Kidney (tissue), 14 donors: ENCODE results near the gene NR2F1-AS1. TPM values are rescaled to one million over a fixed set of nuclear protein-coding genes. Genes with fewer than 3 reads are reported as not detected.

ENCODE experiments used
- DNase-seq, 5 donors: peaks; one replicate each; pipeline ENCODE4 v3.0.0-alpha.2; 2013 to 2020
- FAIRE-seq: peaks from 2 replicates; lab custom pipeline; 2012; peaks lifted over from hg19 to GRCh38; lab: Jason Lieb, UNC
- H3K27ac ChIP-seq, 2 donors: one replicate each; pipeline ENCODE4 v1.7.0; 2013; ENCODE audit warnings: low read depth in 2 of 2, low read length in 2 of 2, inconsistent platforms in 1 of 2
- H3K27me3 ChIP-seq: one replicate; pipeline ENCODE4 v1.7.1; 2013; ENCODE audit warnings: low read length, inconsistent platforms; ENCODE audit not compliant: control insufficient read depth, insufficient read depth
- H3K36me3 ChIP-seq, 3 donors: one replicate each; pipeline versions ENCODE4 v1.7.0 to v1.7.1; 2013; ENCODE audit warnings: low read length in 3 of 3, control low read depth in 1 of 3, inconsistent platforms in 1 of 3; ENCODE audit not compliant: insufficient read depth in 3 of 3, control insufficient read depth in 2 of 3
- H3K4me1 ChIP-seq, 3 donors: one replicate each; pipeline versions ENCODE4 v1.7.0 to v1.7.1; 2013; ENCODE audit warnings: low read length in 3 of 3, inconsistent platforms in 1 of 3, low read depth in 1 of 3; ENCODE audit not compliant: control insufficient read depth in 2 of 3, insufficient read depth in 2 of 3
- H3K4me3 ChIP-seq, 3 donors: one replicate each; pipeline versions ENCODE4 v1.7.0 to v1.8.1; 2013; ENCODE audit warnings: low read length in 3 of 3, control low read depth in 1 of 3, inconsistent platforms in 1 of 3
- H3K9ac ChIP-seq, 3 donors: one replicate each; pipeline versions ENCODE4 v1.7.0 to v1.7.1; 2013; ENCODE audit warnings: low read length in 3 of 3, control low read depth in 1 of 3, inconsistent platforms in 1 of 3
- H3K9me3 ChIP-seq, 3 donors: one replicate each; pipeline versions ENCODE4 v1.7.0 to v1.7.1; 2013; ENCODE audit warnings: low read length in 3 of 3, control low read depth in 1 of 3, inconsistent platforms in 1 of 3; ENCODE audit not compliant: control insufficient read depth in 2 of 3, insufficient read depth in 1 of 3
- intact Hi-C: fragments of 100-400 bp; cut with DNase I; formaldehyde crosslinking; loops from one replicate; pipeline ENCODE4 v1.11.1; 2022
- polyA plus RNA-seq: library from polyadenylated mRNA; stranded (reverse); fragments of 350-450 nt; fragmentation: Illumina TruSeq; extraction: RNeasy Lipid Tissue Mini Kit (QIAGEN cat#74804); gene quantifications from one replicate; pipeline ENCODE4 v1.2.3, GENCODE V29; 2014; ENCODE audit warnings: low read depth, low replicate concordance; ENCODE audit not compliant: insufficient read depth
- total RNA-seq: library from RNA; stranded (reverse); fragmentation: NEBNext Ultra II Directional; extraction: Animal tissue kit (Norgen Biotek cat#: 25700); gene quantifications from one replicate; pipeline ENCODE4 v1.2.1, GENCODE V29; 2021
- TF ChIP-seq, protein P1 (sequence below): IDR thresholded peaks from 3 replicates; pipeline ENCODE4 v1.5.1; 2012; ENCODE audit warnings: mild to moderate bottlenecking, moderate library complexity, borderline replicate concordance; ENCODE audit not compliant: insufficient read depth; ENCODE audit errors: extremely low read depth
- donor health status: control.
- donor health status: control.
- donor health status: control.
- donor health status: control.
- donor health status: control.
- donor health status: DM: yes; HTN: yes; CAD: no.
- donor health status: Normal renal cell carcinoma (clear cell type).

Gene NR2F1-AS1
- total and polyA plus RNA-seq, 2 donors from 2014 or later: 13.0 to 16.0 TPM

- no peak for DNase-seq
- no peaks in the 10 kb centered on the region for H3K9me3 ChIP-seq
- TF ChIP-seq, protein P1, sequence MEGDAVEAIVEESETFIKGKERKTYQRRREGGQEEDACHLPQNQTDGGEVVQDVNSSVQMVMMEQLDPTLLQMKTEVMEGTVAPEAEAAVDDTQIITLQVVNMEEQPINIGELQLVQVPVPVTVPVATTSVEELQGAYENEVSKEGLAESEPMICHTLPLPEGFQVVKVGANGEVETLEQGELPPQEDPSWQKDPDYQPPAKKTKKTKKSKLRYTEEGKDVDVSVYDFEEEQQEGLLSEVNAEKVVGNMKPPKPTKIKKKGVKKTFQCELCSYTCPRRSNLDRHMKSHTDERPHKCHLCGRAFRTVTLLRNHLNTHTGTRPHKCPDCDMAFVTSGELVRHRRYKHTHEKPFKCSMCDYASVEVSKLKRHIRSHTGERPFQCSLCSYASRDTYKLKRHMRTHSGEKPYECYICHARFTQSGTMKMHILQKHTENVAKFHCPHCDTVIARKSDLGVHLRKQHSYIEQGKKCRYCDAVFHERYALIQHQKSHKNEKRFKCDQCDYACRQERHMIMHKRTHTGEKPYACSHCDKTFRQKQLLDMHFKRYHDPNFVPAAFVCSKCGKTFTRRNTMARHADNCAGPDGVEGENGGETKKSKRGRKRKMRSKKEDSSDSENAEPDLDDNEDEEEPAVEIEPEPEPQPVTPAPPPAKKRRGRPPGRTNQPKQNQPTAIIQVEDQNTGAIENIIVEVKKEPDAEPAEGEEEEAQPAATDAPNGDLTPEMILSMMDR: no peak
These were observed 152.2 kb downstream of the NR2F1-AS1 start for GRCh38 chr5:93428868-93429267.

GRCh38 chr5:93427316-93427715 lies 153.7 kb downstream of the NR2F1-AS1 start:
- H3K4me3 ChIP-seq: no peak overlapping the region
- DNase-seq (no peak), FAIRE-seq (no peak)
- intact Hi-C loops: no loop called here
- H3K27ac ChIP-seq: no peak overlapping the region
- H3K9ac ChIP-seq: no peak overlapping the region
- no peaks in the 10 kb centered on the region for H3K9me3 ChIP-seq
- H3K27me3 ChIP-seq: no peaks in the 10 kb centered on the region
- peaks cover 0 to 25% (median 3%) of the 10 kb centered on the region in 3 donors for H3K4me1 ChIP-seq
- H3K36me3 ChIP-seq: no peaks in the 10 kb centered on the region
- TF ChIP-seq, protein P1: no peak

More at GRCh38 chr5:93428868-93429267, 152.2 kb downstream of the NR2F1-AS1 start:
- Histone ChIP-seq H3K4me3 (no peak overlapping the region), H3K4me1 (peaks cover 0 to 14% (median 0%) of the 10 kb centered on the region in 3 donors), H3K9ac (no peak overlapping the region), H3K27me3 (no peaks in the 10 kb centered on the region), H3K27ac (no peak overlapping the region), H3K36me3 (no peaks in the 10 kb centered on the region)
- no peak for FAIRE-seq
- intact Hi-C loops: no loop called here

DNA sequence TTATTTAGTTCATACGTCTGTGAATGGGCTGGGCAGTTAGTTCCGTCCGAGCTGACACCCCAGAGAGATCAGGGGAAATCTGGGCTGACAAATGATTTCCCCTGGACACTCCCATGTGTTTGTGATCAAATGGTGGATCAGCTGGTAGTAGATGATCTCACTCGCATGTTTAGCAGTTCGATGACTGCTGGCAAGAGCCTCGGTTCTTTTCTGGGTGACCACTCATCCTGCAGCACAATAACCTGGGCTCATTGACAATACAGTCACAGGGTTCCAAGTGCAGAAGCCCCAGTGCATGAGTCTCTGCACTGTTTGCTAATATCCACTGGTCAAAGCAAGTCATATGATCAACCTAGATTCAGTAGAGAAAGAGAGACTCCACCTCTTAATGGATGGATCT lies 155.9 kb downstream of the NR2F1-AS1 start:
- Histone ChIP-seq H3K4me1 (peaks cover 5 to 25% (median 6%) of the 10 kb centered on the region in 3 donors), H3K27me3 (no peaks in the 10 kb centered on the region), H3K36me3 (no peaks in the 10 kb centered on the region), H3K4me3 (no peak overlapping the region), H3K9ac (no peak overlapping the region), H3K9me3 (no peaks in the 10 kb centered on the region), H3K27ac (no peak overlapping the region)
- TF ChIP-seq, protein P1: no peak
- no peak for DNase-seq
- intact Hi-C loops: no loop called here
- FAIRE-seq: no peak

- H3K9me3 ChIP-seq: no peaks in the 10 kb centered on the region
- H3K4me3 ChIP-seq: no peak overlapping the region
- H3K27ac ChIP-seq: peak overlapping the region in 1 of 2 donors; percentile 79
- intact Hi-C loops: no loop called here
- H3K9ac ChIP-seq: no peak overlapping the region
- no peak for DNase-seq
- no peaks in the 10 kb centered on the region for H3K36me3 ChIP-seq
- H3K27me3 ChIP-seq: no peaks in the 10 kb centered on the region
- FAIRE-seq: no peak
- TF ChIP-seq, protein P1: no peak
- peaks cover 5 to 25% (median 6%) of the 10 kb centered on the region in 3 donors for H3K4me1 ChIP-seq
These were observed 157.7 kb downstream of the NR2F1-AS1 start for GRCh38 chr5:93423300-93423699.
